Duodenal mucosa (tissue), 2 donors: ENCODE data around the gene ZMAT5.

Experiments used
- H3K27ac ChIP-seq: one replicate; pipeline ENCODE4 v1.7.0; 2013; ENCODE audit warnings: low read depth, low read length
- H3K27me3 ChIP-seq, 2 donors: one replicate each; pipeline ENCODE4 v1.7.0; 2013; ENCODE audit warnings: low read length in 2 of 2, control low read depth in 1 of 2; ENCODE audit not compliant: insufficient read depth in 2 of 2, control insufficient read depth in 1 of 2
- H3K36me3 ChIP-seq, 2 donors: one replicate each; pipeline ENCODE4 v1.7.0; 2013; ENCODE audit warnings: low read length in 2 of 2, control low read depth in 1 of 2; ENCODE audit not compliant: insufficient read depth in 2 of 2, control insufficient read depth in 1 of 2
- H3K4me1 ChIP-seq, 2 donors: one replicate each; pipeline ENCODE4 v1.7.0; 2013; ENCODE audit warnings: low read length in 2 of 2, control low read depth in 1 of 2; ENCODE audit not compliant: insufficient read depth in 2 of 2, control insufficient read depth in 1 of 2
- H3K4me3 ChIP-seq, 2 donors: one replicate each; pipeline ENCODE4 v1.7.0; 2013; ENCODE audit warnings: low read length in 2 of 2, low read depth in 1 of 2
- H3K9ac ChIP-seq, 2 donors: one replicate each; pipeline ENCODE4 v1.7.0; 2013; ENCODE audit warnings: low read length in 2 of 2, low read depth in 1 of 2
- H3K9me3 ChIP-seq, 2 donors: one replicate each; pipeline ENCODE4 v1.7.0; 2013; ENCODE audit warnings: low read length in 2 of 2, control low read depth in 1 of 2; ENCODE audit not compliant: control insufficient read depth in 1 of 2

ZMAT5 gene

DNA sequence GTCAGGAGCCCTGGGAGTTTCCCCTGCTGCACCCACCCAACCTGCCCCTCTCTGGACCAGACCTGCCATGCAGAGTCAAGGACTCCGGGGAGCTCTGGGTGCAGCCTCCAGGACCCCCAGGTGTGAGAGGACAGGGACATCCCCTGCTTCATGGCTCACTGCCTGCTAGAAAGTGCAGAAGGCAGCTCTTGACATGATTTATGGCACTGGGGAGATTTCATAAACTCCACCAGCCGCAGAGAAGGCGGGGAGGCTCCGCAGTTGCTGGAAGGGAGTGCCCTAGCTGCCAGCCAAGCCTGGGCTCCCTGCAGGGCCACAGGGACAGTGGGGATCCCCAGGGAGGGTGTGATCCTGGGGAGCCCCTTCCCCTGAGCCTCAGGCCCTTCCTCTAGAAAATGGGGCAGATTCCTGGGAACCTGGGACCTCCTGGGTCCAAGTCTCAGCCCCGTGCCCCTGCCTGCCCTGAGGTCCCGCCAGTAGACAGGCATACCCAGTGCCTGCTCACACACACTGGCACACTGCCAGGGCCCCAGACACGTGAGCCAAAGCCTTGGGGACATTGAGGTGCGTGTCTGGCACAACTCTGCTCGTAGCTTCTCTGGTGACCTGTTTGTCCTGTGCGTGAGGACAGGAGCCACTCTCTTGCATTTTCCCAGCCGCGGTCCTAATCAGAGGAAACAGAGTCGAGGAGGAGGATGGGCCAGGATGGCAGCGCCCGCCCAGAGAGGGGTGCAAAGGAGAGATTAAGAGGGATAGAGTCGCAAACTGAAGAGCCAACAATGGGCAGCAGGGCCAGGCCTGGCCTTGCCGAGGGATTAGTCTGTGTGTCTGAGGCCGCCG is 33.2 kb downstream of the ZMAT5 start:
- Histone ChIP-seq H3K27me3 (no peaks in the 10 kb centered on the region), H3K27ac (no peak overlapping the region), H3K4me1 (peaks cover 13% of the 10 kb centered on the region in 2 donors), H3K4me3 (no peak overlapping the region), H3K9me3 (no peaks in the 10 kb centered on the region), H3K9ac (no peak overlapping the region), H3K36me3 (peaks cover 0 to 11% of the 10 kb centered on the region in 2 donors)

DNA sequence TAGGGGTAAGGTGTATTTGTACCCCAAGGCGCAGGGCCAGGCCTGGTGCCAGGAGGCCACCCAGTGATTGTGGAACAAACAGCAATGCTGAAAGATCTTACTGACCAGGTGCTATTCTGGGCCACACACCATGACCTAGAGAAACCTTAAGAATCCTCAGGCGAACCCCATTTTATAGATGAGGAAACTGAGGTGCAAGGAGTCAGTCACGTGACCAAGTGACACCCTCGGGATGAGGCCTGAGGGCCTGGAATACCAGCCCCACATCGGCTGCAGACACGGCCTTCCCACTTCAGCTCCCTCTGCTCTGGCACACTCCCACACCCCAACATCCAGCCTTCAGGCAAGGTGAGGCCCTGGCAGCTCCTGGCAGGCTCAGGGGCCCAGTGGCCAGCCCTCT is 33.9 kb downstream of the ZMAT5 start:
- Histone ChIP-seq H3K9ac (no peak overlapping the region), H3K4me1 (peaks cover 13% of the 10 kb centered on the region in 2 donors), H3K4me3 (no peak overlapping the region), H3K27ac (no peak overlapping the region), H3K36me3 (peaks cover 0 to 11% of the 10 kb centered on the region in 2 donors), H3K27me3 (no peaks in the 10 kb centered on the region), H3K9me3 (no peaks in the 10 kb centered on the region)

DNA sequence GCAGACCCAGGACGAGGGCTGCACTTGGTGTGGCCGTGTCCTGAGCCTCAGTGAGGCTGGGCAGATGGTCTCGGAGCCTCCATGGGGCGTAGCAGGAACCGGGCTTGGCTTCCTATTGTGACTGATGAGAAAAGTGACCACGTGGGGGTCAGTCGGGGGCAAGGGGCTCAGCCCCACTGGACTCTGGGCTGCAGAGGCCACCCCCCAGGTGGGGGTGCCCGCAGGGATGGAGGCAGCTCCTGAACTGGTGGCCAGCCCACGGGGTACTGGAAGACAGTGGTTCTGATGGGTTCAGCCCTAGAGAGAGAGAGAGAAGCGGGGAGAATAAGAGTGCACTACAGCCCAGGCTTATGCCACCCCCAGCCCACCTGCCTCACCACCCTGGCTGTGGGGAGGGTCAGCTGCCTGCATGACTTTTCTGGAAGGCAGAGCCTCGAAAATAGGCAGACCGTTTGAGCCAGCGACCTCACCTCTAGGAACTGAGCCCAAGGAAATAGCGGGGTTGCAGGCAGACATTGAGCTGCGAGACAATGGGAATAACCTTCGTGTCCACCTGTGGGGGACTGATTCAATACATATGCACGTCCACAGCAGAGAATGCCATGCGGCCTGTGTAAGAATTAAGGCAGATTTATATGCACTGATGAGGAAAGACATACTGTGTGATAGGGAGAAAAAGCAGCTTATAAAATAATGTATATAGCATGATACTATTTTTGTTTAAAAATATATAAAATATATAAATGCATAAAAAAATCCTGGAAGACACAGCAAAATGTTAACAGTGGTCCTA is 35.6 kb downstream of the ZMAT5 start:
- H3K4me3 ChIP-seq, result no peak overlapping the region
- H3K9me3 ChIP-seq, result no peaks in the 10 kb centered on the region
- H3K27ac ChIP-seq, result no peak overlapping the region
- H3K36me3 ChIP-seq, result peaks cover 0 to 11% of the 10 kb centered on the region in 2 donors
- no peak overlapping the region for H3K9ac ChIP-seq
- peaks cover 13% of the 10 kb centered on the region in 2 donors for H3K4me1 ChIP-seq
- no peaks in the 10 kb centered on the region for H3K27me3 ChIP-seq

DNA sequence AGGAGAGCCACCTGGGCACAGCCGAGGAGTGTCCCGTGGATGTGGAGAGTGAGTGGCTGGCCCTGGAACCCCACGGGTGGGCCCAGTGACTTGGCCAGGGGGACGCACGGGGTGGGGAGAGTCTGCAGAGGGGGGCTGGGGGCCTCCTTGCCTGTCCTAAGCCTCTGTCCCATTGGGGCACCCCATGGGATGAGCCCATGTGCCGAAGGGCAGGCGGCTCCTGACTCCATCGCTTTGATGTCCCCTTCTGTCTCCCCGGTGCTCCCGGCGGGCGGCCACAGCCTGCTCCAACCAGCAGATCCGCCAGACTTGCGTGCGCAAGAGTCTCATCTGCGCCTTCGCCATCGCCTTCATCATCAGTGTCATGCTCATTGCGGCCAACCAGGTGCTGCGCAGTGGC is 37.6 kb downstream of the ZMAT5 start:
- no peak overlapping the region for H3K9ac ChIP-seq

DNA sequence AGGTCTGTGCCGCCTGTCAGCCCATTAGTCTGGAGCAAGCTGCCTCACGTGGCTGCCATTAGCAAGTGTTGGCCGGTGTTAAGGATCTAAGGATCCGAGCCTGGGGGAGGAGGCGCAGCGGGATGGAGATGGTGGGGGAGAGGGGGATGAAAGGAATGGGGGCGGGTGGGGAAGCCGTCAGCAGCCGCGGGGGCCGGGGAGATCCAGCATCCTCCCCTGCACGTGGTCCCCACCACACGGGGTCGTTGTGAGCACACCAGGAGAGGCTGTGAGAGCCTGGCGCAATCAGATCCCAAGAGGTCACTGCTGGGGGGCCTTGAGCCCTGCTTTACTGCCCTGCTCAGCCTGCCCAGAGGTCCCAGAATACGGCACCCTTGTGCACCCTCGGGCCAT is 39.7 kb downstream of the ZMAT5 start:
- Histone ChIP-seq H3K9me3 (no peaks in the 10 kb centered on the region), H3K27ac (no peak overlapping the region), H3K9ac (no peak overlapping the region), H3K4me3 (no peak overlapping the region), H3K4me1 (peaks cover 0 to 4% of the 10 kb centered on the region in 2 donors), H3K27me3 (peaks cover 2 to 4% of the 10 kb centered on the region in 2 donors), H3K36me3 (peaks cover 0 to 4% of the 10 kb centered on the region in 2 donors)

More for the DNA sequence above, 37.6 kb downstream of the ZMAT5 start:
- no peak overlapping the region for H3K4me3 ChIP-seq
- peaks cover 0 to 4% of the 10 kb centered on the region in 2 donors for H3K27me3 ChIP-seq
- peaks cover 0 to 4% of the 10 kb centered on the region in 2 donors for H3K36me3 ChIP-seq
- no peak overlapping the region for H3K27ac ChIP-seq
- H3K9me3 ChIP-seq, result no peaks in the 10 kb centered on the region
- H3K4me1 ChIP-seq, result peaks cover 12 to 13% of the 10 kb centered on the region in 2 donors

DNA sequence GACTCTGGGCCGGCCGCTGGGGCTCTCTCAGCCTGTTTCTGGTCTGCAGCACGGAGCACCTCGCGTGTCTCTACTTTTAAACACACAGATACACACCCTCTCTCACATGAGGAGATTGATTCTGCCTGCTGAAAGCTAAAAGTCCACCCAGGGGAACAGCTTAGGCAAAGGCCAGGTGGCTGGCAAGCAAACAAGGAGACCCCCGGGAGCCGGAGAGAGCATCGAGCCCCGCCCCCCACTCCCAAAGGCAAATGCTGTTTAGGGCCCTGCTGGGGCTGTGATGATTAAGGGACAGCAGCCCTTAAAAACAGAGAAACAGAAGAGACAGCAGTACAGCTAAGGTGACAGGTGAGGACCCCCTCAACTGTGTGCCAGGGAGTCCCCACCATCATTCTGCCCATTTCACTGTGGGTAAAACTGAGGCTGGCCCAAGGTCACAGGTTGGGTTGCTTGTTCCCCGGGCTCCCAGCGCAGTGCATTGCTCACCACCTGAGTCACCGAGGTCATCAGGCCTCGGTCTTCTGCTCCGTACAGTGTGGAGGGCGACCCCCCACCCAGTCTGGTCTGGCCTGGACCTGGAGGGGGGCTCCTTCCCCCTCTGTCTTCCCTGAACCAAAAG is 40.2 kb downstream of the ZMAT5 start:
- H3K27ac ChIP-seq, result no peak overlapping the region
- H3K9ac ChIP-seq, result no peak overlapping the region
- no peaks in the 10 kb centered on the region for H3K4me1 ChIP-seq
- peaks cover 0 to 4% of the 10 kb centered on the region in 2 donors for H3K36me3 ChIP-seq
- no peak overlapping the region for H3K4me3 ChIP-seq
- H3K9me3 ChIP-seq, result no peaks in the 10 kb centered on the region
- H3K27me3 ChIP-seq, result peaks cover 4 to 7% of the 10 kb centered on the region in 2 donors

DNA sequence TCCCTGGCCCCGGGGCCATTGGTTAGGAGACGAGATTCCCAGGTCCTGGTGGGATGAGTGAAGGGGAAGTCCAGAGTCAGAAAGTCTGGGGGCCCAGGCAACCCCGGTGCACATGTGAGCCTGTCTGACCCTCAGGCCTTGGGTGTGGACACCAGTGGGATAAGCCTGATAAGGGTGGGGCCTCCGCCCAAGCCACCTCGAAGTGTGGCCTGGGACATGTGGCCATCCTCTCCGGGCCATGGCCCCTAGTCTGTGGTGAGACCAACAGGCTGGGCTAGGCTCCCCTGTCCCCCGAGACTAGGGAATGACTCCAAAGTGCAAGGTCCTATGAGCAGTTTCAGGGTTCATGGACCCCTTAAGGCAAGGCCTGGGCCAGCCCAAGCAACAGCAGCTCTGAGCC is 40.7 kb downstream of the ZMAT5 start:
- no peaks in the 10 kb centered on the region for H3K9me3 ChIP-seq

DNA sequence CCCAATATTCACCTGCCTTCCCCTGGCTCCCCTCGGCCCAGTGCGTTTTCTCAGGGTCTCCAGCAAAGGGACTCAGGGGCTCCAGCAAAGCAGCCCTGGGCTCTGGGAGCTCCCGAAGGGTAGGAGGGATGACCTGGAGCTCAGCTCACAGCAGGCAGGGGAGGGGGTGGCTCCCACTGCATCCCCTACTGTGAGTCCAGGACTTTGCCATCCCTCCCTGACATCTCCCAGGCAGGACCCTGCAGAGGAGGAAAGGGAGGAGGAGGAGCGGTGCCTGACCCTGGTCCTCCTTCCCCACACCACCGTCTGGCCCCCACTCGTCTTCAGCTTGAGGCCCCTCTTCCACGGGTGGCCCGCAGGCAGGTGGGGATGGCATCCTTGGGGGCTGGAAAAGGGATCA is 42.0 kb downstream of the ZMAT5 start:
- no peak overlapping the region for H3K27ac ChIP-seq
- no peak overlapping the region for H3K4me3 ChIP-seq
- H3K27me3 ChIP-seq, result peaks cover 11 to 18% of the 10 kb centered on the region in 2 donors
- no peaks in the 10 kb centered on the region for H3K9me3 ChIP-seq
- no peaks in the 10 kb centered on the region for H3K4me1 ChIP-seq
- no peak overlapping the region for H3K9ac ChIP-seq
- H3K36me3 ChIP-seq, result no peaks in the 10 kb centered on the region

More for the DNA sequence above, 40.7 kb downstream of the ZMAT5 start:
- Histone ChIP-seq H3K4me3 (no peak overlapping the region), H3K36me3 (peaks cover 0 to 4% of the 10 kb centered on the region in 2 donors), H3K9ac (no peak overlapping the region), H3K27me3 (peaks cover 8 to 13% of the 10 kb centered on the region in 2 donors), H3K4me1 (no peaks in the 10 kb centered on the region), H3K27ac (no peak overlapping the region)

DNA sequence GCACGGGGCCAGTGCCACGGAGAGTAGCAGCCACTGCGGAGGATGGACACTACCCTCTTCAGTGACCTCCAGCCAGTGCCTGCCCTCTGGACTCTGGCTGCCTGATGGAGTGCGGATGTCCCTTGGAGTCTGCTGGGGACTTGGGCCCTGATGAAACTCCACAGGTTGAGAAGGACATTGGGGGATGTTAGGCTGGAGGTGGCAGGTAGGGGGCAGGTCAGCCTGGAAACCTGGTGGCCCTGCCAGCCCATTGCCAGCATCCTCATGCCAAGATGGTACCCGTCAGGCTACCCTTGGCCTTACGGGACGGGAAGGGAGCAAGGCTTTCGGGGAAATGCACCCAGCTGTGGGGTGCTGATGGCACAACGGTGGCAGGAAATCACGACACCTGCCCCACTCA is 43.0 kb downstream of the ZMAT5 start:
- H3K4me3 ChIP-seq, result no peak overlapping the region
- H3K27me3 ChIP-seq, result peaks cover 20 to 27% of the 10 kb centered on the region in 2 donors
- H3K27ac ChIP-seq, result no peak overlapping the region
- no peaks in the 10 kb centered on the region for H3K36me3 ChIP-seq
- no peaks in the 10 kb centered on the region for H3K9me3 ChIP-seq
- no peak overlapping the region for H3K9ac ChIP-seq
- H3K4me1 ChIP-seq, result no peaks in the 10 kb centered on the region

DNA sequence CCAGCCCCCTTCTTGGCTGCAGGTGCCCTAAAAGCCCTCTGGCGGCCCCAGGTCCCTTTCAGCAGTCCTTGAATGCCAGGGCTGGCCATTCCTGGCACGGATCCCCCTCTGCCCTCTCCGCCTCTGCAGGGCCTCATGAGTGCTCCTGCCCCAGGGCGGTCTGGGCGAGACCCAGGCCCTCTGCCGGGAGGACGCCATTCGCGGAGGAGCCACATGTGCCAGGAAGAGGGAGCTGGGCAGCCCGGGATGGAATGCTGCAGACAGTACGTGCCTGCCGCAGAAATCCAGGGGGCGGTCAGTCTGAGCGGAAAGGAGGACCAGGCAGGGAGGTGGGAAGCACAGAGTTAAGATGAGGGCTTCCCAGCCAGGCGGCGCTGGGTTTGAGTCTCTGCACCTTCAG is 44.2 kb downstream of the ZMAT5 start:
- Histone ChIP-seq H3K4me1 (no peaks in the 10 kb centered on the region), H3K27me3 (peaks cover 27 to 37% of the 10 kb centered on the region in 2 donors), H3K9me3 (no peaks in the 10 kb centered on the region), H3K4me3 (no peak overlapping the region), H3K27ac (no peak overlapping the region), H3K9ac (no peak overlapping the region), H3K36me3 (no peaks in the 10 kb centered on the region)
